Colonic mucosa (tissue), 4 donors: Measurements from ENCODE around the gene MAFF. TPM values are rescaled to one million over a fixed set of nuclear protein-coding genes. Genes with fewer than 3 reads are reported as not detected.

Experiments used
- DNase-seq: peaks from one replicate; pipeline ENCODE4 v3.0.0-alpha.2; 2020
- H3K27ac ChIP-seq: fragments of 200-600 bp; one replicate; pipeline ENCODE4 v1.8.0; 2021
- H3K27me3 ChIP-seq: fragments of 200-600 bp; one replicate; pipeline ENCODE4 v1.8.0; 2021
- H3K36me3 ChIP-seq: fragments of 200-600 bp; one replicate; pipeline ENCODE4 v1.8.0; 2021
- H3K4me1 ChIP-seq: fragments of 200-600 bp; one replicate; pipeline ENCODE4 v1.8.0; 2021; ENCODE audit warnings: mild to moderate bottlenecking
- H3K4me3 ChIP-seq: fragments of 200-600 bp; one replicate; pipeline ENCODE4 v1.8.0; 2021
- H3K9ac ChIP-seq, 2 donors: one replicate each; pipeline ENCODE4 v1.7.0; 2013; ENCODE audit warnings: control low read depth in 2 of 2, low read depth in 2 of 2, low read length in 2 of 2
- H3K9me3 ChIP-seq: fragments of 200-600 bp; one replicate; pipeline ENCODE4 v1.8.0; 2021
- intact Hi-C: fragments of 100-400 bp; cut with DNase I; formaldehyde crosslinking; loops from one replicate; pipeline ENCODE4 v1.14.1; 2022
- total RNA-seq, 2 donors: library from RNA; stranded (reverse); fragmentation: NEBNext Ultra II Directional in 1 of 2; extraction: Animal tissue kit (Norgen Biotek cat#: 25700) in 1 of 2; gene quantifications; one replicate each; pipeline ENCODE4 v1.2.1, GENCODE V29; 2021
- TF ChIP-seq, protein P1 (sequence below): fragments of 200-600 bp; IDR thresholded peaks from one replicate; pipeline ENCODE4 v1.8.0; 2022; ENCODE audit warnings: antibody characterized with exemption, mild to moderate bottlenecking
- donor health status: healthy.
- donor health status: DM: no; HTN: no; CAD: no.
- donor health status: DM: no; HTN: no; CAD: no.

The MAFF gene
- total RNA-seq, 2 donors from 2014 or later, result 5.2 to 41.7 TPM

DNA sequence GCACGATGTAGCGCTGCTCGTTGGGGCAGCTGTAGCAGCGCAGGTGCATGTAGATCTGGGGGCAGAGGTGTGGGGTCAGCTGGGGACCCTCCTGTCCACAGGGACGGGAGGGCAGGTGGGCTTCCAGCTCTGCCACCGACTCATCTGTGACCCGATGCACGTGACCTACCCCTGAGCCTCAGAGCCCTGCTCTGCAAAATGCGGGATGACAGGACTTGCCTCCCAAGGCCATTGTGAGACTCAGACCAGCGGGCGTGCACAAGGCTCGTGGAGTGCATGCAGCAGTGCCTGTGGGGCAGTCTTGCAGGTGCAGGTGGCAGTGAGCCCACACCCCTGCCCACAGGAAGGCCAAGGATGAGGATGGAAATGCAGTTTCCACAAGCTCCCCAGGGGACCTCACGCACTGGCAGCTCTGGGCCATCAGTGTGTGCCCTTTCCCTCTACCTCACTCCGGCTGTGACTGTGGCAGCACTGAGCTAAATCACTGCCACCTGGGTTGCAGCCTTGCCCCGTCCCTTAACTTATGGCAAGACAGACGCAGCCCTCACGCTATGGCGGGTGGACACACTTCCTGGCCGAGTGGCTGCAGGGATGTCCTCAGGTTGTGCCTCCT lies 44.4 kb downstream of the MAFF start:
- Histone ChIP-seq H3K36me3 (no peaks in the 10 kb centered on the region), H3K4me1 (peaks cover 14% of the 10 kb centered on the region), H3K27me3 (no peaks in the 10 kb centered on the region), H3K9me3 (no peaks in the 10 kb centered on the region), H3K4me3 (no peak overlapping the region), H3K9ac (no peak overlapping the region), H3K27ac (no peak overlapping the region)
- TF ChIP-seq, protein P1, sequence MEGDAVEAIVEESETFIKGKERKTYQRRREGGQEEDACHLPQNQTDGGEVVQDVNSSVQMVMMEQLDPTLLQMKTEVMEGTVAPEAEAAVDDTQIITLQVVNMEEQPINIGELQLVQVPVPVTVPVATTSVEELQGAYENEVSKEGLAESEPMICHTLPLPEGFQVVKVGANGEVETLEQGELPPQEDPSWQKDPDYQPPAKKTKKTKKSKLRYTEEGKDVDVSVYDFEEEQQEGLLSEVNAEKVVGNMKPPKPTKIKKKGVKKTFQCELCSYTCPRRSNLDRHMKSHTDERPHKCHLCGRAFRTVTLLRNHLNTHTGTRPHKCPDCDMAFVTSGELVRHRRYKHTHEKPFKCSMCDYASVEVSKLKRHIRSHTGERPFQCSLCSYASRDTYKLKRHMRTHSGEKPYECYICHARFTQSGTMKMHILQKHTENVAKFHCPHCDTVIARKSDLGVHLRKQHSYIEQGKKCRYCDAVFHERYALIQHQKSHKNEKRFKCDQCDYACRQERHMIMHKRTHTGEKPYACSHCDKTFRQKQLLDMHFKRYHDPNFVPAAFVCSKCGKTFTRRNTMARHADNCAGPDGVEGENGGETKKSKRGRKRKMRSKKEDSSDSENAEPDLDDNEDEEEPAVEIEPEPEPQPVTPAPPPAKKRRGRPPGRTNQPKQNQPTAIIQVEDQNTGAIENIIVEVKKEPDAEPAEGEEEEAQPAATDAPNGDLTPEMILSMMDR, result no peak
- intact Hi-C loops, result no loop called here
- DNase-seq, result no peak

GRCh38 chr22:38246692-38247091 lies 44.9 kb downstream of the MAFF start:
- Histone ChIP-seq H3K27ac (no peak overlapping the region), H3K36me3 (no peaks in the 10 kb centered on the region)
- TF ChIP-seq, protein P1, result no peak

GRCh38 chr22:38247713-38248112 lies 45.9 kb downstream of the MAFF start:
- H3K9ac ChIP-seq, result no peak overlapping the region
- TF ChIP-seq, protein P1, result no peak
- no peaks in the 10 kb centered on the region for H3K36me3 ChIP-seq
- intact Hi-C loops, result no loop called here
- H3K27me3 ChIP-seq, result no peaks in the 10 kb centered on the region
- no peak overlapping the region for H3K27ac ChIP-seq
- H3K9me3 ChIP-seq, result no peaks in the 10 kb centered on the region
- no peak overlapping the region for H3K4me3 ChIP-seq
- DNase-seq, result no peak
- H3K4me1 ChIP-seq, result peaks cover 7% of the 10 kb centered on the region

More at GRCh38 chr22:38246692-38247091, 44.9 kb downstream of the MAFF start:
- intact Hi-C loops, result no loop called here
- peaks cover 11% of the 10 kb centered on the region for H3K4me1 ChIP-seq
- no peaks in the 10 kb centered on the region for H3K9me3 ChIP-seq
- H3K9ac ChIP-seq, result no peak overlapping the region
- no peak overlapping the region for H3K4me3 ChIP-seq
- H3K27me3 ChIP-seq, result no peaks in the 10 kb centered on the region
- no peak for DNase-seq

- no peak for DNase-seq
- TF ChIP-seq, protein P1, result no peak
- Histone ChIP-seq H3K27ac (no peak overlapping the region), H3K9ac (no peak overlapping the region), H3K36me3 (no peaks in the 10 kb centered on the region), H3K4me3 (no peak overlapping the region), H3K4me1 (peaks cover 1% of the 10 kb centered on the region), H3K9me3 (no peaks in the 10 kb centered on the region), H3K27me3 (no peaks in the 10 kb centered on the region)
- intact Hi-C loops, result no loop called here
Measured at GRCh38 chr22:38248280-38248679, 46.5 kb downstream of the MAFF start.

DNA sequence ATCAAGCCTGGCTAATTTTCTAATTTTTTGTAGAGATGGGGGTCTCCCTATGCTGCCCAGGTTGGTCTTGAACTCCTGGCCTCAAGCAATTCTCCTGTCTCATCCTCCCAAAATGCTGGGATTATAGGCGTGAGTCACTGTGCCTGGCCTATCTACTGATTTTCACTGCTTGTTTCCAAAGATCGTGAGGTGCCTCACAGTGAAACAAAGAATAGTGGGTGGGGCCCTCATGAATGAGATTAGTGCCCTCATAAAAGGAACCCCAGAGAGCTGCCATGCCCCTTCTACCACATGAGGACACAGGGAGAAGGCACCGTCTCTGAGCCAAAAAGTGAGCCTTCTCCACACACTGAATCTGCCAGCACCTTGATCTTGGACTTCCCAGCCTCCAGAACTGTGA lies 47.5 kb downstream of the MAFF start:
- TF ChIP-seq, protein P1, result no peak
- Histone ChIP-seq H3K27ac (no peak overlapping the region), H3K9me3 (no peaks in the 10 kb centered on the region), H3K4me3 (no peak overlapping the region), H3K9ac (no peak overlapping the region), H3K4me1 (no peaks in the 10 kb centered on the region), H3K27me3 (no peaks in the 10 kb centered on the region), H3K36me3 (no peaks in the 10 kb centered on the region)
- no peak for DNase-seq
- intact Hi-C loops, result no loop called here
